ENCODE measurements around the gene NKIRAS2. TPM values are rescaled to one million over a fixed set of nuclear protein-coding genes. Genes with fewer than 3 reads are reported as not detected.

Gene NKIRAS2
- total RNA-seq, 1 donor from 2014 or later, result 63.6 TPM

GRCh38 chr17:42055027-42055426 is 35.1 kb downstream of the NKIRAS2 start:
- intact Hi-C loops (cut with DNase I), result no loop called here
- H3K36me3 ChIP-seq, result no peaks in the 10 kb centered on the region
- H3K27me3 ChIP-seq, result no peaks in the 10 kb centered on the region
- no peak overlapping the region for H3K4me3 ChIP-seq
- H3K9me3 ChIP-seq, result no peaks in the 10 kb centered on the region
- no peak for DNase-seq (ENCODE audit: low spot score in 2 of 2)
- H3K4me1 ChIP-seq, result no peaks in the 10 kb centered on the region
- no peak for TF ChIP-seq CTCF (IDR thresholded peaks at IDR 0.05)
- H3K27ac ChIP-seq, result no peak overlapping the region

GRCh38 chr17:42055496-42055895 is 35.6 kb downstream of the NKIRAS2 start:
- H3K36me3 ChIP-seq, result no peaks in the 10 kb centered on the region
- intact Hi-C loops (cut with DNase I), result no loop called here
- H3K27me3 ChIP-seq, result no peaks in the 10 kb centered on the region
- no peaks in the 10 kb centered on the region for H3K4me1 ChIP-seq
- H3K4me3 ChIP-seq, result no peak overlapping the region
- H3K27ac ChIP-seq, result no peak overlapping the region
- no peak for TF ChIP-seq CTCF (IDR thresholded peaks at IDR 0.05)
- H3K9me3 ChIP-seq, result no peaks in the 10 kb centered on the region
- DNase-seq (ENCODE audit: low spot score in 2 of 2), result no peak

GRCh38 chr17:42056635-42057034 is 36.7 kb downstream of the NKIRAS2 start:
- TF ChIP-seq CTCF (IDR thresholded peaks at IDR 0.05), result no peak
- Histone ChIP-seq H3K27ac (no peak overlapping the region), H3K36me3 (no peaks in the 10 kb centered on the region), H3K9me3 (no peaks in the 10 kb centered on the region), H3K4me1 (no peaks in the 10 kb centered on the region), H3K4me3 (no peak overlapping the region), H3K27me3 (no peaks in the 10 kb centered on the region)
- intact Hi-C loops (cut with DNase I), result no loop called here
- no peak for DNase-seq (ENCODE audit: low spot score in 2 of 2)

- Histone ChIP-seq H3K27me3 (no peaks in the 10 kb centered on the region), H3K4me1 (no peaks in the 10 kb centered on the region), H3K36me3 (no peaks in the 10 kb centered on the region), H3K4me3 (no peak overlapping the region), H3K27ac (no peak overlapping the region), H3K9me3 (no peaks in the 10 kb centered on the region)
- TF ChIP-seq CTCF (IDR thresholded peaks at IDR 0.05), result no peak
- no peak for DNase-seq (ENCODE audit: low spot score in 2 of 2)
- intact Hi-C loops (cut with DNase I), result no loop called here
Observed at GRCh38 chr17:42058063-42058462, 38.2 kb downstream of the NKIRAS2 start.

- no peaks in the 10 kb centered on the region for H3K36me3 ChIP-seq
- no peak for DNase-seq (ENCODE audit: low spot score in 2 of 2)
- no peak overlapping the region for H3K27ac ChIP-seq
- H3K27me3 ChIP-seq, result no peaks in the 10 kb centered on the region
- intact Hi-C loops (cut with DNase I), result no loop called here
- TF ChIP-seq CTCF (IDR thresholded peaks at IDR 0.05), result no peak
- H3K4me1 ChIP-seq, result no peaks in the 10 kb centered on the region
- H3K4me3 ChIP-seq, result no peak overlapping the region
- H3K9me3 ChIP-seq, result no peaks in the 10 kb centered on the region
Observed at GRCh38 chr17:42059815-42060214, 39.9 kb downstream of the NKIRAS2 start.

GRCh38 chr17:42060231-42060630 is 40.3 kb downstream of the NKIRAS2 start:
- Histone ChIP-seq H3K9me3 (no peaks in the 10 kb centered on the region), H3K4me3 (no peak overlapping the region), H3K36me3 (no peaks in the 10 kb centered on the region), H3K27ac (no peak overlapping the region), H3K4me1 (no peaks in the 10 kb centered on the region), H3K27me3 (no peaks in the 10 kb centered on the region)
- TF ChIP-seq CTCF (IDR thresholded peaks at IDR 0.05), result no peak
- intact Hi-C loops (cut with DNase I), result no loop called here
- DNase-seq (ENCODE audit: low spot score in 2 of 2), result no peak

Measured in ascending aorta (tissue), 2 donors.